MCF 10A (cell line): Measurements from ENCODE around the gene PTPN11. TPM values are rescaled to one million over a fixed set of nuclear protein-coding genes. Genes with fewer than 3 reads are reported as not detected.

Experiments used
- BruUV-seq: library from RNA; stranded (reverse); fragments of 400-500 nt; replicated peaks from 2 replicates; lab custom pipeline; 2021; lab: Mats Ljungman, UMichigan
- CTCF ChIA-PET: fragments of 300-600 bp; sonication (Branson Sonifier 250); formaldehyde crosslinking; extraction: SDS; loops from one replicate; lab custom pipeline; 2021; ENCODE audit warnings: antibody characterized with exemption, inconsistent platforms; lab: Yijun Ruan, JAX
- POLR2A ChIA-PET: fragments of 300-600, 350-650 bp; sonication (Branson Sonifier 250); formaldehyde crosslinking; extraction: SDS; loops from one replicate; lab custom pipeline; 2020; ENCODE audit warnings: antibody characterized with exemption, inconsistent platforms; lab: Yijun Ruan, JAX
- DNase-seq: peaks from one replicate; pipeline ENCODE4 v3.0.0-alpha.2; 2018; ENCODE audit not compliant: unreplicated experiment
- H3K27ac Mint-ChIP-seq: one replicate; pipeline ENCODE4 v1.8.0; 2022; ENCODE audit warnings: mild to moderate bottlenecking, low read depth, mixed read lengths; ENCODE audit not compliant: unreplicated experiment
- H3K27me3 Mint-ChIP-seq: one replicate; pipeline ENCODE4 v1.8.0; 2022; ENCODE audit warnings: mixed read lengths; ENCODE audit not compliant: insufficient read depth, unreplicated experiment
- H3K36me3 Mint-ChIP-seq: one replicate; pipeline ENCODE4 v1.8.0; 2022; ENCODE audit warnings: mild to moderate bottlenecking, moderate library complexity, mixed read lengths; ENCODE audit not compliant: insufficient read depth, unreplicated experiment
- H3K4me1 Mint-ChIP-seq: one replicate; pipeline ENCODE4 v1.8.0; 2022; ENCODE audit warnings: mixed read lengths; ENCODE audit not compliant: insufficient read depth, unreplicated experiment
- H3K4me3 Mint-ChIP-seq: one replicate; pipeline ENCODE4 v1.8.0; 2022; ENCODE audit warnings: mild to moderate bottlenecking, moderate library complexity, mixed read lengths; ENCODE audit not compliant: unreplicated experiment
- H3K9me3 Mint-ChIP-seq: one replicate; pipeline ENCODE4 v1.8.0; 2022; ENCODE audit warnings: mixed read lengths; ENCODE audit not compliant: unreplicated experiment
- CTCF ChIP-seq: fragments of 200-600 bp; IDR thresholded peaks from one replicate; pipeline ENCODE4 v1.8.0; 2022; ENCODE audit warnings: antibody characterized with exemption, mild to moderate bottlenecking; ENCODE audit not compliant: unreplicated experiment
- intact Hi-C: fragments of 100-400 bp; cut with micrococcal nuclease; formaldehyde crosslinking; loops from 2 replicates; pipeline ENCODE4 v1.14.1; 2022
- total RNA-seq: library from RNA; stranded (reverse); gene quantifications from 2 replicates; pipeline ENCODE4 v1.2.3, GENCODE V29; 2022

PTPN11 gene
- total RNA-seq, 1 experiment from 2014 or later: 164 TPM

- H3K4me3 Mint-ChIP-seq: no peak overlapping the region
- no peak for TF ChIP-seq CTCF
- POLR2A ChIA-PET: no interaction called here
- H3K4me1 Mint-ChIP-seq: peaks cover 6% of the 10 kb centered on the region
- BruUV-seq: no TSS peak
- no peak for DNase-seq
- intact Hi-C loops: no loop called here
- no peaks in the 10 kb centered on the region for H3K9me3 Mint-ChIP-seq
- no peaks in the 10 kb centered on the region for H3K27me3 Mint-ChIP-seq
- H3K27ac Mint-ChIP-seq: no peak overlapping the region
- CTCF ChIA-PET: interaction anchor here (0.8 kb wide), 1 partner anchor 15 kb away, joined by 4 read pairs; no protein-coding TSS in a partner anchor
- H3K36me3 Mint-ChIP-seq: no peaks in the 10 kb centered on the region
Measured at GRCh38 chr12:112527501-112527900, 108.8 kb downstream of the PTPN11 start.

GRCh38 chr12:112528521-112528920, 109.8 kb downstream of the PTPN11 start:
- BruUV-seq: no TSS peak
- H3K27ac Mint-ChIP-seq: no peak overlapping the region
- CTCF ChIA-PET: no interaction called here
- H3K4me1 Mint-ChIP-seq: peaks cover 6% of the 10 kb centered on the region
- H3K9me3 Mint-ChIP-seq: no peaks in the 10 kb centered on the region
- intact Hi-C loops: no loop called here
- H3K4me3 Mint-ChIP-seq: no peak overlapping the region
- no peaks in the 10 kb centered on the region for H3K36me3 Mint-ChIP-seq
- POLR2A ChIA-PET: no interaction called here
- no peak for TF ChIP-seq CTCF
- no peak for DNase-seq
- H3K27me3 Mint-ChIP-seq: no peaks in the 10 kb centered on the region

- no TSS peak for BruUV-seq
- DNase-seq: no peak
- ChIA-PET CTCF (no interaction called here), POLR2A (no interaction called here)
- H3K27me3 Mint-ChIP-seq: no peaks in the 10 kb centered on the region
- no peaks in the 10 kb centered on the region for H3K36me3 Mint-ChIP-seq
- no peak overlapping the region for H3K4me3 Mint-ChIP-seq
- H3K27ac Mint-ChIP-seq: no peak overlapping the region
- TF ChIP-seq CTCF: no peak
- intact Hi-C loops: no loop called here
- H3K9me3 Mint-ChIP-seq: no peaks in the 10 kb centered on the region
- no peaks in the 10 kb centered on the region for H3K4me1 Mint-ChIP-seq
Measured at GRCh38 chr12:112530941-112531340, 112.2 kb downstream of the PTPN11 start.

GRCh38 chr12:112532106-112532505, 113.4 kb downstream of the PTPN11 start:
- no peaks in the 10 kb centered on the region for H3K27me3 Mint-ChIP-seq

More at GRCh38 chr12:112532106-112532505, 113.4 kb downstream of the PTPN11 start:
- no TSS peak for BruUV-seq
- Mint-ChIP-seq H3K4me1 (no peaks in the 10 kb centered on the region), H3K4me3 (no peak overlapping the region), H3K36me3 (no peaks in the 10 kb centered on the region), H3K9me3 (no peaks in the 10 kb centered on the region), H3K27ac (no peak overlapping the region)
- ChIA-PET POLR2A (no interaction called here), CTCF (no interaction called here)
- no peak for TF ChIP-seq CTCF
- DNase-seq: no peak
- intact Hi-C loops: no loop called here
